Upper lobe of left lung (tissue), 6 donors: ENCODE measurements around the gene NIF3L1. TPM values are rescaled to one million over a fixed set of nuclear protein-coding genes. Genes with fewer than 3 reads are reported as not detected.
"Not testable (repeated sequence)": the region's sequence is repeated elsewhere in the genome, so short reads cannot be mapped to it uniquely, and the experiment has no call there.

Experiments
- ATAC-seq, 2 donors: fragments of 200-7000 bp; cut with Tn5 transposase; one replicate each; pipeline ENCODE4 v1.9.1; 2022; ENCODE audit warnings: mild to moderate bottlenecking in 2 of 2, moderate library complexity in 2 of 2; ENCODE audit not compliant: low FRiP score in 2 of 2
- DNase-seq, 2 donors: peaks; one replicate each; pipeline ENCODE4 v3.0.0-alpha.2; 2019 to 2020
- H3K27ac ChIP-seq, 4 donors: fragments of 200-600 bp; sonication (generic); one replicate each; pipeline ENCODE4 v1.5.1; 2016 to 2019
- H3K27me3 ChIP-seq, 4 donors: fragments of 200-600 bp; sonication (generic); one replicate each; pipeline ENCODE4 v1.5.1; 2017 to 2019
- H3K36me3 ChIP-seq, 4 donors: fragments of 200-600 bp; sonication (generic); one replicate each; pipeline ENCODE4 v1.5.1; 2016 to 2019
- H3K4me1 ChIP-seq, 4 donors: fragments of 200-600 bp; sonication (generic); one replicate each; pipeline ENCODE4 v1.5.1; 2018 to 2019
- H3K4me3 ChIP-seq, 4 donors: fragments of 200-600 bp; sonication (generic); one replicate each; pipeline ENCODE4 v1.5.1; 2017 to 2019; ENCODE audit warnings: mild to moderate bottlenecking in 2 of 4, moderate library complexity in 1 of 4
- H3K9me3 ChIP-seq, 4 donors: fragments of 200-600 bp; sonication (generic); one replicate each; pipeline ENCODE4 v1.5.1; 2018 to 2019
- CTCF ChIP-seq, 6 experiments: fragments of 450-650 bp in 4 of 6; fragments of 200-600 bp in 2 of 6; sonication (generic) in 2 of 6; IDR thresholded peaks; one replicate each; pipeline ENCODE4 v1.5.1; 2016 to 2019; ENCODE audit warnings: antibody characterized with exemption in 6 of 6
- EP300 ChIP-seq, 4 donors: sonication (generic); formaldehyde crosslinking; IDR thresholded peaks; one replicate each; pipeline ENCODE4 v1.5.1; 2017; ENCODE audit warnings: antibody characterized with exemption in 4 of 4, control low read depth in 2 of 4
- POLR2A ChIP-seq, 4 donors: fragments of 450-650 bp; IDR thresholded peaks; one replicate each; pipeline ENCODE4 v1.5.1; 2016 to 2017; ENCODE audit warnings: antibody characterized with exemption in 4 of 4, mild to moderate bottlenecking in 2 of 4
- POLR2AphosphoS5 ChIP-seq, 2 donors: sonication (generic); formaldehyde crosslinking; IDR thresholded peaks; one replicate each; pipeline ENCODE4 v1.5.1; 2017; ENCODE audit warnings: antibody characterized with exemption in 2 of 2
- WGBS, 2 donors: methylation state at CpG; one replicate each; pipeline ENCODE4 v1.1.5; 2017 to 2018; 5-methylcytosine and 5-hydroxymethylcytosine counted together
- total RNA-seq, 6 donors: library from RNA; depleted of rRNA in 4 of 6; stranded (reverse); fragments of >200 nt in 4 of 6; gene quantifications; one replicate each; pipeline versions ENCODE4 v1.1.0 to v1.2.1, GENCODE V29; 2016 to 2021
- donor health status: DM: no; HTN: no; CAD: no; lungs with moderate emphysema.
- donor health status: DM: no; HTN: yes; CAD: no; lungs with severe emphysema.

The NIF3L1 gene
- total RNA-seq, 6 donors from 2014 or later, result 14.7 to 22.2 (median 19.4) TPM

- 92 to 94% methylated on average over 6 of the region's 6 CpGs for WGBS, 2 donors
- H3K4me3 ChIP-seq, result no peak overlapping the region
- no peaks in the 10 kb centered on the region for H3K9me3 ChIP-seq
- no peak overlapping the region for H3K27ac ChIP-seq
- H3K27me3 ChIP-seq, result no peaks in the 10 kb centered on the region
- DNase-seq (no peak), ATAC-seq (no peak)
- peaks cover 0 to 6% (median 0%) of the 10 kb centered on the region in 4 donors for H3K4me1 ChIP-seq
- H3K36me3 ChIP-seq, result peaks cover 7 to 68% (median 26%) of the 10 kb centered on the region in 4 donors
- no peak for TF ChIP-seq CTCF (IDR thresholded peaks at IDR 0.05)
- TF ChIP-seq EP300 (IDR thresholded peaks at IDR 0.05), result no peak
- TF ChIP-seq POLR2A (IDR thresholded peaks at IDR 0.05), result no peak
- no peak for TF ChIP-seq POLR2AphosphoS5 (IDR thresholded peaks at IDR 0.05)
Observed at GRCh38 chr2:200873560-200873959, 15.6 kb upstream of the NIF3L1 start.

- DNase-seq (no peak), ATAC-seq (no peak)
- H3K4me3 ChIP-seq, result no peak overlapping the region
- H3K36me3 ChIP-seq, result peaks cover 19 to 84% (median 41%) of the 10 kb centered on the region in 4 donors
- H3K27ac ChIP-seq, result no peak overlapping the region
- no peak for TF ChIP-seq POLR2AphosphoS5 (IDR thresholded peaks at IDR 0.05)
- no peak for TF ChIP-seq POLR2A (IDR thresholded peaks at IDR 0.05)
- no peak for TF ChIP-seq CTCF (IDR thresholded peaks at IDR 0.05)
- no peak for TF ChIP-seq EP300 (IDR thresholded peaks at IDR 0.05)
- no peaks in the 10 kb centered on the region for H3K9me3 ChIP-seq
- H3K27me3 ChIP-seq, result no peaks in the 10 kb centered on the region
- no peaks in the 10 kb centered on the region for H3K4me1 ChIP-seq
Observed at GRCh38 chr2:200877443-200877842, 11.7 kb upstream of the NIF3L1 start.

GRCh38 chr2:200878289-200878880, 10.8 kb upstream of the NIF3L1 start:
- no peak for TF ChIP-seq POLR2AphosphoS5 (IDR thresholded peaks at IDR 0.05)
- TF ChIP-seq EP300 (IDR thresholded peaks at IDR 0.05), result no peak
- no peak for TF ChIP-seq POLR2A (IDR thresholded peaks at IDR 0.05)
- TF ChIP-seq CTCF (IDR thresholded peaks at IDR 0.05), result no peak
- no peaks in the 10 kb centered on the region for H3K9me3 ChIP-seq
- no peaks in the 10 kb centered on the region for H3K4me1 ChIP-seq
- no peak overlapping the region for H3K27ac ChIP-seq
- H3K36me3 ChIP-seq, result peaks cover 20 to 81% (median 40%) of the 10 kb centered on the region in 4 donors
- ATAC-seq (no peak), DNase-seq (no peak)
- 92 to 94% methylated on average over 2 of the region's 2 CpGs for WGBS, 2 donors
- H3K27me3 ChIP-seq, result no peaks in the 10 kb centered on the region
- no peak overlapping the region for H3K4me3 ChIP-seq

- H3K9me3 ChIP-seq, DNase-seq, H3K27me3 ChIP-seq, H3K4me1 ChIP-seq, ATAC-seq, H3K4me3 ChIP-seq, H3K27ac ChIP-seq: not testable (repeated sequence)
- peaks cover 20 to 74% (median 37%) of the 10 kb centered on the region in 4 donors for H3K36me3 ChIP-seq
- WGBS, 2 donors, result 86 to 94% methylated on average over 2 of the region's 2 CpGs
Observed at GRCh38 chr2:200881715-200882249, 7.4 kb upstream of the NIF3L1 start.

GRCh38 chr2:200899482-200899881, 10.3 kb downstream of the NIF3L1 start:
- Histone ChIP-seq H3K27ac (no peak overlapping the region), H3K36me3 (peaks cover 7 to 77% (median 41%) of the 10 kb centered on the region in 4 donors), H3K4me1 (no peaks in the 10 kb centered on the region), H3K4me3 (no peak overlapping the region), H3K9me3 (no peaks in the 10 kb centered on the region), H3K27me3 (no peaks in the 10 kb centered on the region)
- ATAC-seq (no peak), DNase-seq (no peak)
- TF ChIP-seq CTCF (IDR thresholded peaks at IDR 0.05) (no peak), POLR2A (IDR thresholded peaks at IDR 0.05) (no peak), EP300 (IDR thresholded peaks at IDR 0.05) (no peak), POLR2AphosphoS5 (IDR thresholded peaks at IDR 0.05) (no peak)
